HG03520 (cell line): ENCODE results near the gene MEGF8.

Experiments
- ATAC-seq: cut with Tn5 transposase; IDR thresholded peaks from one replicate; pipeline ENCODE4 v1.9.1; 2021; ENCODE audit warnings: mild to moderate bottlenecking, moderate library complexity; ENCODE audit not compliant: unreplicated experiment

The MEGF8 gene

DNA sequence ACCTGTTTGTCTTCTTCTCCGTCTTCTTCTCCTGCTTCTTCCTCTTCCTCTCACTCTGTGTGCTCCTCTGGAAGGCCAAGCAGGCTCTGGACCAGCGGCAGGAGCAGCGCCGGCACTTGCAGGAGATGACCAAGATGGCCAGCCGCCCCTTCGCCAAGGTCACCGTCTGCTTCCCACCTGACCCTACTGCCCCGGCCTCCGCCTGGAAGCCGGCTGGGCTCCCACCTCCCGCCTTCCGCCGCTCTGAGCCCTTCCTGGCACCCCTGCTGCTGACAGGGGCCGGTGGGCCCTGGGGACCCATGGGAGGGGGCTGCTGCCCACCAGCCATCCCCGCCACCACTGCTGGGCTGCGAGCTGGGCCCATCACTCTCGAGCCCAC, 50.7 kb downstream of the MEGF8 start:
- no peak for ATAC-seq

GRCh38 chr19:42378225-42379215, 53.1 kb downstream of the MEGF8 start:
- ATAC-seq = no peak

GRCh38 chr19:42380155-42380554, 54.7 kb downstream of the MEGF8 start:
- ATAC-seq = no peak

- no peak for ATAC-seq
Measured at GRCh38 chr19:42386974-42387707, 61.7 kb downstream of the MEGF8 start.

DNA sequence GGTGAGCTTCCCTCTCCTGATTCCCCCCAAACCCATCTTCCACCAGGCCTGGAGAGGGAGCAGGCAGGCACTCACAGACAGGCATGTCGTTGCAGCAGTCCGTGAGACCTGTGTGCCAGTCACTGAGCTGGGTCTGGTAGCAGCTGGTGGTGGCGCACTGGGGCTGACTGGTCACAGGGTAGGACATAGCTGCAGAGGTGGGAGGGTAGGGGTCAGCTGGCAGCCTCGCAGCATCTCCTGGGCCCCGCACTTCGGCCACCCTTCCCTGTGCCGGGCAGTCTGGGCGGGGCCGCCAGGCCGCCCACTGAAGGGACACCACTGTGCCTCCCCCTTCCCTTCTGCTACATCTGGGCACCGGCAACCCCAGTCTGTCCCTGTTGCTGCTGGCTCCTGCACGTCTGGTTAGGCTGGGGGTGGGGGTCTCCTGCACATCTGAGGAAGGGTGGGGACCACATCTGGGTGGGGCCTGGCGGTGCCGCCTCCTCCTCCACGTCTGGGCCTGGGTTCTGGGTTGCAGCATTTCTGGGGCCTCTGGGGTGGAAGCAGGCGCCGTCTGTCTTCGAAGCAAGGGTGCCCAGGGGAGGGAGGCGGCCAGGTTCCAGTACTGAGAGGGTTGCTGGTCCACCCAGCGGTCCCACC, 63.5 kb downstream of the MEGF8 start:
- no peak for ATAC-seq

GRCh38 chr19:42389899-42390298, 64.5 kb downstream of the MEGF8 start, which contains the start of gene CNFN:
CNFN (minus strand) TSS chr19:42390297; CDS start chr19:42389037, 1,260 bp downstream.
- no peak for ATAC-seq

GRCh38 chr19:42392165-42392564, 66.7 kb downstream of the MEGF8 start:
- ATAC-seq = no peak

- no peak for ATAC-seq
Measured at GRCh38 chr19:42394751-42395150, 69.3 kb downstream of the MEGF8 start.

- peak; percentile 92 for ATAC-seq
Measured at GRCh38 chr19:42396381-42397262, 71.2 kb downstream of the MEGF8 start.

- ATAC-seq = no peak
Measured at GRCh38 chr19:42397263-42398166, 72.1 kb downstream of the MEGF8 start.

- no peak for ATAC-seq
Measured at GRCh38 chr19:42400404-42400803, 75.0 kb downstream of the MEGF8 start.

DNA sequence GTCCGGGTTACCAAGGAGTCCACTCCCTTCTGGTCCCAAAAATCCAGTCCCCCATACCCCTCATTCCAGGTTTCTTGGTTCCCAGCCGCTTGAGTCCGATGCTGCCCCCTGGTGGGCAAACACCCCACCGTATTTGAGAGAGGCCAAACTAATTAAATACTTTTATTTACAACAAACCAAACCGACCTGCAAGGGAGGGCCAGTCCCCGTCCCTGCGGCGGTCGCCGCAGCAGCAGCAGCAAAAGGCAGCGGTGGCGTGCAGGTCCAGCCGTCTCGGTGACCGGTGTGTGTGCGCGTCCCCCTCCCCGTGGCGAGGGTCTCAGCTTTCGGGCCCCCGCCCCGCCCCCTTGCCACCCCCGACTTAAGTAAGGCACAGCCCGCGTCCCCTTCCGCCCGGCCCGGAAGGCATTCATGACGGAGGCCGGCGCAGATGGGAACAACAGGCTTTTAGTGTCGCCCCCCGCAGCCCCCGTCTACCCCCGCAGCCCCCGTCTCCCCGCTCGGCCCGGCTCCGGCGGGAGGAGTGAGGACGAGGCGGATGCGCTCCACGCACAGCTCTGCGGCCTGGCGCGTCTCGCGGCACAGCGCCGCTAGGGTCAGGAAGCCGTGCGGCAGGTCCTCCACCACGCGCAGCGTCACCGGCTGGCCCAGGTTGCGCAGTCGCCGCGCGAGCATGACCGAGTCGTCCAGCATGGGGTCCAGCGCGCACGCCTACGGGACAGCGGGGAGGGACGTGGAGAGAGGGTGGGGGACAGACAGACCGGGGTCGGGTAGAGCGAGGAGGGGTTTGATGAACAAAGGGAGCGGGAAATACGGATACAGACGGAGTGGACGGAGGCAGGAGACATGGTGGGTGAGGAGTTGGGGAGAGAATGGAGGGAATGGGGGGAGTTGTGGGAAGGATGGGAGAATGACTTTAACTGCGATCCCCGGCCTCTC, 76.2 kb downstream of the MEGF8 start:
- no peak for ATAC-seq

GRCh38 chr19:42402376-42403116, 77.1 kb downstream of the MEGF8 start:
- ATAC-seq = no peak

DNA sequence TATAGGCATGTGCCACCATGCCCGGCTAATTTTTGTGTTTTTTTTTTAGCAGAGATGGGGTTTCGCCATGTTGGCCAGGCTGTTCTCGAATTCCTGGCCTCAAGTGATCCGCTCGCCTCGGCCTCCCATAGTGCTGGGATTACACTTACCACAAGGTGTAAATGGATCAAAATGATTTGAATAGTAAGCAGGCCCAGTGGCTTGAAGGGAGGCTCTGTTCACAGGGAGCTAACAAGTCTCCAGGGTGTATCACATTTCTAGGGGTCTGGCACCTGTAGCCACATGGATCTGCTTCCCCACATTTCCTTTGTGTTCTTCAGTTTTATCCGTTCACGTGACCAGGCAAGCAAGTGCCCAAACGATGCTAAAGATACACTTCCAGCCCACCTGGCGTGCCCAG, 78.2 kb downstream of the MEGF8 start:
- ATAC-seq = no peak

GRCh38 chr19:42406111-42406510, 80.7 kb downstream of the MEGF8 start:
- no peak for ATAC-seq

GRCh38 chr19:42407085-42407815, 81.8 kb downstream of the MEGF8 start:
- no peak for ATAC-seq

- ATAC-seq = no peak
Measured at GRCh38 chr19:42407816-42408175, 82.4 kb downstream of the MEGF8 start.
